ENCODE data around the gene ANKHD1. TPM values are rescaled to one million over a fixed set of nuclear protein-coding genes. Genes with fewer than 3 reads are reported as not detected.
A peak's percentile ranks its signal among the peaks of the same experiment; 100 is the strongest.

Gene ANKHD1
- total and polyA plus RNA-seq, 9 of the 15 experiments (the other 6 are each of a cell fraction or from before 2014, with no cell fraction given): 38.9 to 138 (median 78.7) TPM

- TF ChIP-seq E2F4 (CRISPR knock-in tag; IDR thresholded peaks at IDR 0.05; ENCODE audit: low read depth) (no peak), SOX6 (IDR thresholded peaks at IDR 0.05) (no peak), ZNF766 (CRISPR knock-in tag; conservative IDR thresholded peaks at IDR 0.05) (no peak), DEAF1 (CRISPR knock-in tag; IDR thresholded peaks at IDR 0.05) (no peak), SIRT6 (IDR thresholded peaks at IDR 0.05; ENCODE audit: low read depth, low read length) (no peak), GTF2F1 (IDR thresholded peaks at IDR 0.05; ENCODE audit: low read depth, low read length) (no peak), BRD9 (IDR thresholded peaks at IDR 0.05; ENCODE audit: low read depth, partially characterized antibody) (peak; percentile 5), GTF2B (IDR thresholded peaks at IDR 0.05; ENCODE audit: extremely low read depth, insufficient read length) (no peak), NRF1 (conservative IDR thresholded peaks at IDR 0.05 in 1 of 2, IDR thresholded peaks at IDR 0.05 in 1 of 2) (no peak), ZNF133 (CRISPR knock-in tag; IDR thresholded peaks at IDR 0.05) (no peak)
These were observed 1.5 kb upstream of the ANKHD1 start (continued) for GRCh38 chr5:140399979-140400729.
